RWPE1 (cell line): ENCODE data around the gene ACOT11.

Experiments used
- CTCF ChIA-PET: fragments of 350-600 bp; sonication (Branson Sonifier 250); formaldehyde crosslinking; extraction: SDS; loops from one replicate; lab custom pipeline; 2021; lab: Yijun Ruan, JAX
- POLR2A ChIA-PET: fragments of 400-600 bp; formaldehyde crosslinking; extraction: SDS; loops from one replicate; lab custom pipeline; 2020; ENCODE audit warnings: antibody characterized with exemption; ENCODE audit not compliant: low non-redundant PET; lab: Yijun Ruan, JAX
- DNase-seq: peaks from one replicate; pipeline ENCODE4 v3.0.0; 2012; ENCODE audit warnings: low spot score
- H3K27ac ChIP-seq: fragments of 450-650 bp; 2 replicates; pipeline ENCODE4 v1.5.1; 2017
- CTCF ChIP-seq: fragments of 450-650 bp; conservative IDR thresholded peaks from 2 replicates; pipeline ENCODE4 v1.5.1; 2017; ENCODE audit warnings: low read depth, mild to moderate bottlenecking

ACOT11 gene

GRCh38 chr1:54575161-54575560, 27.1 kb downstream of the ACOT11 start:
- DNase-seq: no peak
- ChIA-PET CTCF (interaction anchor here (0.5 kb wide), 1 partner anchor 340 kb away, joined by 5 read pairs; no protein-coding TSS in a partner anchor), POLR2A (no interaction called here)
- no peak for TF ChIP-seq CTCF
- no peak overlapping the region for H3K27ac ChIP-seq

- ChIA-PET POLR2A (no interaction called here), CTCF (interaction anchor here (0.6 to 1.5 kb wide), 2 partner anchors 87 to 804 kb away, joined by 3 to 6 read pairs; no protein-coding TSS in a partner anchor)
- no peak overlapping the region for H3K27ac ChIP-seq
- TF ChIP-seq CTCF: no peak
- no peak for DNase-seq
Measured at GRCh38 chr1:54575605-54576290, 27.7 kb downstream of the ACOT11 start.

GRCh38 chr1:54577612-54578011, 29.6 kb downstream of the ACOT11 start:
- no peak for DNase-seq
- TF ChIP-seq CTCF: no peak
- H3K27ac ChIP-seq: no peak overlapping the region
- ChIA-PET POLR2A (no interaction called here), CTCF (interaction anchor here (1.5 kb wide), 1 partner anchor 89 kb away, joined by 6 read pairs; no protein-coding TSS in a partner anchor)

- ChIA-PET CTCF (interaction anchor here (0.5 to 1.3 kb wide), 4 partner anchors 11 to 276 kb away, joined by 4 read pairs; no protein-coding TSS in a partner anchor), POLR2A (interaction anchor here (0.7 kb wide), 1 partner anchor 707 kb away, joined by 3 read pairs; no protein-coding TSS in a partner anchor)
- H3K27ac ChIP-seq: no peak overlapping the region
Measured at GRCh38 chr1:54579337-54579781, 31.3 kb downstream of the ACOT11 start.

GRCh38 chr1:54580856-54581550, 33.0 kb downstream of the ACOT11 start:
- no peak for TF ChIP-seq CTCF
- CTCF ChIA-PET: interaction anchor here (0.8 to 1.1 kb wide), 2 partner anchors 91 to 460 kb away, joined by 3 read pairs; no protein-coding TSS in a partner anchor
- H3K27ac ChIP-seq: peak overlapping the region; percentile 86
- DNase-seq: no peak
- POLR2A ChIA-PET: interaction anchor here (0.8 kb wide), 1 partner anchor 16 kb away, joined by 6 read pairs; no protein-coding TSS in a partner anchor

More at GRCh38 chr1:54579337-54579781, 31.3 kb downstream of the ACOT11 start:
- no peak for TF ChIP-seq CTCF
- DNase-seq: no peak

GRCh38 chr1:54581621-54582035, 33.6 kb downstream of the ACOT11 start:
- ChIA-PET CTCF (interaction anchor here (0.8 kb wide), 1 partner anchor 92 kb away, joined by 3 read pairs; no protein-coding TSS in a partner anchor), POLR2A (interaction anchor here (0.7 to 0.8 kb wide), 2 partner anchors 14 to 17 kb away, joined by 3 to 6 read pairs; no protein-coding TSS in a partner anchor)
- peak overlapping the region; percentile 86 for H3K27ac ChIP-seq
- peak; percentile 99 for DNase-seq
- no peak for TF ChIP-seq CTCF
